GM19452 (cell line): ENCODE data around the gene PLEKHA7.
"Not testable (repeated sequence)": the region's sequence is repeated elsewhere in the genome, so short reads cannot be mapped to it uniquely, and the experiment has no call there.

Source experiments
- ATAC-seq: cut with Tn5 transposase; IDR thresholded peaks from one replicate; pipeline ENCODE4 v1.9.1; 2021; ENCODE audit not compliant: unreplicated experiment

The PLEKHA7 gene

GRCh38 chr11:17012179-17012578, 2.0 kb downstream of the PLEKHA7 start:
- no peak for ATAC-seq

DNA sequence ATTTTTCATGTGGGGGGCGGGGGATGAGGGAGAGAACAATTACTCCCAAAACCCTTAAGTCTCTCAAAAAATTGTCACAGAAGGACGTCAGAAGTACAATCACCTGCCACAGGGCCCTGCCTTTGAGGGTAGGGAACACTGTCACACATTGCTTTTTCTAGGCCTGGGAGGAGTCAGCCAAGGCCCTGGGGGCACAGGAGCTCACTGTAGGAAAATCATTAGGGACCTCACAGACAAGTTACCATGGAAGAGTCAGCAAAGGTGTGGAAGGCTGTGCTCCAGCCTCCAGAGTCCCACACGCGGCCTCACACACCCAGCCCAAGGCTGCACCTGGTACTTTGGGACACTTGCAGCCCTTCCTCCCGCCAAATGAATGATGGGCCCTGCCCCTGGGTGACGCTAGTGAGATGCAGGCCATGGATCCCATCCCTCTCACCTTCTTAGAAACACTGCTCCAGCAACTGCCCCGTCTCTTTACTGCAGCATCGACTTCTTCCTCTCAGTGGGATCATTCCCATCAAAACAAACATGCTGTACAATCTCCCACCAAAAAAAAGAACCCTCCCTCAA, 3.3 kb downstream of the PLEKHA7 start:
- no peak for ATAC-seq

GRCh38 chr11:17008099-17008498, 6.1 kb downstream of the PLEKHA7 start:
- ATAC-seq, result no peak

GRCh38 chr11:17005646-17006045, 8.6 kb downstream of the PLEKHA7 start:
- ATAC-seq, result no peak

GRCh38 chr11:17004486-17005148, 9.6 kb downstream of the PLEKHA7 start:
- no peak for ATAC-seq

- ATAC-seq, result no peak
Observed at GRCh38 chr11:17003426-17003825, 10.8 kb downstream of the PLEKHA7 start.

GRCh38 chr11:17002543-17002942, 11.7 kb downstream of the PLEKHA7 start:
- no peak for ATAC-seq

GRCh38 chr11:17001806-17002205, 12.4 kb downstream of the PLEKHA7 start:
- ATAC-seq, result no peak

- no peak for ATAC-seq
Observed at GRCh38 chr11:17000987-17001386, 13.2 kb downstream of the PLEKHA7 start.

DNA sequence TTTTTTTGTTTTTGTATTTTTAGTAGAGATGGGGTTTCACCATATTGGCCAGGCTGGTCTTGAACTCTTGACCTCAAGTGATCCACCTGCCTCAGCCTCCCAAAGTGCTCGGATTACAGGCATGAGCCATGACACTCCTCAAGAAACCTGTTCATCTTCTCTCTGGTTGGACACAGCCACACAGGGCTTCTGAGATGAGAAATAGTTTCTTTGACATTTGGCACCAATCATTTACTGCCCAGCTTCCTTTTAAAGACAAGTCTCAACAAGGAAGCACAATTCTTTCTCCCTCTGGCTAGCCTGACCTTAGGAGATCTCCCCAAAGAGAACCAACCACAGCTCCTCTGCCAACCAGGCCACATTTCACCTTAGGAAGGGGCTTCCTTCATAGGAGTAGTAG, 14.0 kb downstream of the PLEKHA7 start:
- not testable (repeated sequence) for ATAC-seq

DNA sequence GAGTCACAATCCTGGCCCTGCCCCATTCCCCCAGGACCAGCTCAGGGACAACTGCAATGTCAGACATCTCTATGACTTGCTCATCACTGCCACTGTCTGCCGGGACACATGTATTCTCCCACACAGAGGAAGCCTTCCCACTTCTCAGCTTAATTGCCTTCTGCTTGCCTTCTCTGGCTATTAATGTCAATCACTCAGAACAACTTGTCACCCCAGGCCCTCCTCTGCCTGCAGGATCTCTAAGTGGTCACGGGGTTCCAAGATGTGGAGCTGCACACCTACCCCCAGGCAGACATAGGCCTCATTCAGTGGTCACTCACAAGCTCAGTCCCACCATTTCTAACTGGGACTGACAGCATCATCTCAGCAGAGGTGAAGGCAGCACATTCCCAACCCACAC, 15.1 kb downstream of the PLEKHA7 start:
- no peak for ATAC-seq

DNA sequence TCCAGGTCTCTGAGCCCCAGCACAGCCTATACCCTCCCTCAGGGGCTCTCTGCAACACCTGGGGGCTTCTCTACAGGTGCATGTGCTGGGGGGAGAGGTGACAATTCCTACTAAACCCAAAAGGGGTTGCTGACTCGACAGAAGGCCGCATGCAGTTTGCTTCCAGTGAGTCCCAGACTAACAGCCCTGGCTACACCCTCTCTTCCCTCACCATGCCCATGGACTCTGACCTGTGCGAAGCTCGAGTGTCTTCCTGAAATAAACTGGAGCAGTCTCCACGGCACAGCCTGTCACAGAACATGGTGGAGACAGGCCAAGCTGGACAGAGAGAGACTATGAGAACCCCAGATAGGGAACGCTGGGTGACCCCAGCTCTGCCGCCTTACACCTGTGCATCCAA, 16.6 kb downstream of the PLEKHA7 start:
- ATAC-seq, result no peak

DNA sequence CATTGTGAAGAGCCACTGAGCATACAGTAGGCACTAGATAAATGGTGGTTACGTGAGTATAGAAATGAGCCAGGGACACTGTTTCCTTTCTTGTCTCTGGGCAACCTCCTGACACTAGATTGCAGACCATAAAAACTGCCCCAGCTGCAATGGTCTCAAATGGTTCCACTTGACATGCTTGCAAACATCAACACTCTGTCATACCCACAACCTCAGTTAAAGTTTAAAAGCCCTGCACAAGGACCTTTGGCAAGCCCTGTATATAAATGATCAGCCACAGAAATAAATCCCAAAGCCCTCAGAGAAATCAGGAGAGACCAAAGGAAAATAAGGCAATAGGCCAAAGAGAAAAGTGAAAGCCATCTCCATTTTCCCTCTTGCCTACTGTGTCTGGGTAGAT, 20.7 kb downstream of the PLEKHA7 start:
- peak; percentile 53 for ATAC-seq

GRCh38 chr11:16992846-16993245, 21.4 kb downstream of the PLEKHA7 start:
- ATAC-seq, result no peak

DNA sequence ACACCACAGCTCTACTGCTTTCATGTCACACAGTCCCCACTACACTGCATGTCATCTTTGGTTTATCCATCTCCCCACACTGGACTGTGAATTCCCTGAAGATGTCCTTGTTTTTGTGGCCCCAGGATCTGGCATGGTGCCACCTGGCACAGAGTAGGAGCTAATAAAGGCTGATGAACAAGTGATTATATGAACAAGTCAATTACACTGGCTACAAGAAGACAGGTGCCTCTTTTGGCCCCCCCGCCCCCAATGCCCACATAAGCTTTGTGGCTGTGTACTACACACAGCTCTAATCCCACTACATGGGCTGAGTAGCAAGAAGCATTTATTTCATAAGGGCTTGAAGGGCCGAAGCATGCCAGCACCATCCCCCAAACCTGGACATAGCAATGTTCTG, 24.7 kb downstream of the PLEKHA7 start:
- no peak for ATAC-seq

GRCh38 chr11:16987205-16987568, 27.0 kb downstream of the PLEKHA7 start:
- ATAC-seq, result no peak

GRCh38 chr11:16986434-16987204, 27.6 kb downstream of the PLEKHA7 start:
- peak; percentile 99 for ATAC-seq

DNA sequence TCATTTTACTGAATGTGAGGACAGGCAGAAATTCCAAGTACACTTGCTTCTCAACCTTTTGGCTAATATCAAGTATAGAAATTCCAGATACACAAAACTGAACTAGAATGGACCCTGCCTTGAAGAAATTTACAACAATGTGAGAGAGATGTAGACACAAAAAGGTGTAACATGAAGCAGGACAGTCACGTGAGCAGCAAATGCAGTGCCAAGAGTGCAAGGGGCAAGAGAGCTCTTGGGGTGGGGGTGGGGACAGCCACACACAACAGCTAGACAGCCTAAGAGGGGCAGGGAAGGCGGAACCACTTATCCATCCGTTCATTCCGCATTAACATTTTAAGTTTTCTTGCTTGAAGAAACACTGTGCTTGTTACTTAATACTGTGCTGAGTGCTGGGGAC, 28.9 kb downstream of the PLEKHA7 start:
- ATAC-seq, result no peak

GRCh38 chr11:16984229-16984628, 30.0 kb downstream of the PLEKHA7 start:
- no peak for ATAC-seq

DNA sequence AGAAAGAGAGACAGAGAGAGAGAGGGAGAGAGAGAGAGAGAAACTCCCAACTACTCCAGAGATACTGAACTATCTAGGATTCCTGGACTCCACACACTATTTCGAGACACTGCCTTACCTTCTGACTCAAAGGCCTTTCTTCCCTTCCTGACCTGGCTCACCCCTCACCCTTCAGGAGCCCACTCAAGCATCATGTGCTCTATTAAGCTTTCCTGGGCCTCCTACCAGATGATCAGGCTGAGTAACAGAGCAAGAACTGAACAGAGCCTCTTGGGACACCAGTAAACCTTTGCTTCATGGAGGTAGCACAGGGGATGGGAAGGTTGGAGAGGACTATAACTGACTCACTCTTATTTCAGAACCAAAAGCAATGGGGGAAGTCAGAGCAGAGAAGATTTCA, 31.4 kb downstream of the PLEKHA7 start:
- ATAC-seq, result no peak

- ATAC-seq, result no peak
Observed at GRCh38 chr11:16982256-16982671, 31.9 kb downstream of the PLEKHA7 start.

- ATAC-seq, result no peak
Observed at GRCh38 chr11:16981651-16982194, 32.5 kb downstream of the PLEKHA7 start.
